Measurements from ENCODE around the gene PRKACB. TPM values are rescaled to one million over a fixed set of nuclear protein-coding genes. Genes with fewer than 3 reads are reported as not detected.

Gene PRKACB
- 47.3 and 47.9 TPM in 2 replicates for total RNA-seq (2014; rRNA removed; shearing (Covaris generic))

GRCh38 chr1:84143796-84144565 lies at the start of gene PRKACB:
PRKACB (plus strand) TSS chr1:84144271; CDS start chr1:84144362, 91 bp downstream.
- DNase-seq (ENCODE audit: low read depth), result peak; percentile 49

GRCh38 chr1:84095308-84095707 lies 48.8 kb upstream of the PRKACB start:
- DNase-seq (ENCODE audit: low read depth), result no peak

- DNase-seq (ENCODE audit: low read depth), result no peak
These were observed 47.9 kb upstream of the PRKACB start for GRCh38 chr1:84096176-84096575.

- DNase-seq (ENCODE audit: low read depth), result no peak
These were observed 42.9 kb upstream of the PRKACB start for GRCh38 chr1:84101204-84101603.

GRCh38 chr1:84103197-84103992 lies 40.7 kb upstream of the PRKACB start:
- peak; percentile 94 for DNase-seq (ENCODE audit: low read depth)

GRCh38 chr1:84107538-84107937 lies 36.5 kb upstream of the PRKACB start:
- peak; percentile 13 for DNase-seq (ENCODE audit: low read depth)

- no peak for DNase-seq (ENCODE audit: low read depth)
These were observed 36.1 kb upstream of the PRKACB start for GRCh38 chr1:84107955-84108354.

- DNase-seq (ENCODE audit: low read depth), result no peak
These were observed 35.0 kb upstream of the PRKACB start for GRCh38 chr1:84108900-84109578.

GRCh38 chr1:84110629-84111028 lies 33.4 kb upstream of the PRKACB start:
- DNase-seq (ENCODE audit: low read depth), result no peak

- DNase-seq (ENCODE audit: low read depth), result no peak
These were observed 27.5 kb upstream of the PRKACB start for GRCh38 chr1:84116558-84116957.

- DNase-seq (ENCODE audit: low read depth), result no peak
These were observed 26.2 kb upstream of the PRKACB start for GRCh38 chr1:84117868-84118267.

- DNase-seq (ENCODE audit: low read depth), result no peak
These were observed 22.7 kb upstream of the PRKACB start for GRCh38 chr1:84121360-84121759.

- peak; percentile 62 for DNase-seq (ENCODE audit: low read depth)
These were observed 21.2 kb upstream of the PRKACB start for GRCh38 chr1:84122780-84123382.

GRCh38 chr1:84133479-84133878 lies 10.6 kb upstream of the PRKACB start:
- DNase-seq (ENCODE audit: low read depth), result no peak

GRCh38 chr1:84135341-84135740 lies 8.7 kb upstream of the PRKACB start:
- no peak for DNase-seq (ENCODE audit: low read depth)

- no peak for DNase-seq (ENCODE audit: low read depth)
These were observed 2.7 kb upstream of the PRKACB start for GRCh38 chr1:84141182-84142003.

GRCh38 chr1:84145068-84145467 lies 997 bp downstream of the PRKACB start:
- DNase-seq (ENCODE audit: low read depth), result no peak

GRCh38 chr1:84146411-84147032 lies 2.5 kb downstream of the PRKACB start:
- peak; percentile 25 for DNase-seq (ENCODE audit: low read depth)

GRCh38 chr1:84148758-84149157 lies 4.7 kb downstream of the PRKACB start:
- no peak for DNase-seq (ENCODE audit: low read depth)

GRCh38 chr1:84152649-84153056 lies 8.6 kb downstream of the PRKACB start:
- DNase-seq (ENCODE audit: low read depth), result no peak

- no peak for DNase-seq (ENCODE audit: low read depth)
These were observed 11.4 kb downstream of the PRKACB start for GRCh38 chr1:84155517-84155916.

All from Daoy (cell line).